BLaER1 (cell line): ENCODE results near the gene SUSD4.

Experiments used
- H3K27ac ChIP-seq: shearing (Covaris generic); formaldehyde crosslinking; 2 replicates; pipeline ENCODE4 v1.8.1; 2022
- H3K27me3 ChIP-seq: shearing (Covaris generic); formaldehyde crosslinking; 2 replicates; pipeline ENCODE4 v1.8.1; 2022
- H3K36me3 ChIP-seq: shearing (Covaris generic); formaldehyde crosslinking; 2 replicates; pipeline ENCODE4 v1.8.1; 2022
- H3K4me1 ChIP-seq: shearing (Covaris generic); formaldehyde crosslinking; 2 replicates; pipeline ENCODE4 v1.8.1; 2022
- H3K4me2 ChIP-seq: shearing (Covaris generic); formaldehyde crosslinking; 2 replicates; pipeline ENCODE4 v1.8.1; 2022
- H3K4me3 ChIP-seq: shearing (Covaris generic); formaldehyde crosslinking; 2 replicates; pipeline ENCODE4 v1.8.1; 2022
- H3K9ac ChIP-seq: shearing (Covaris generic); formaldehyde crosslinking; 2 replicates; pipeline ENCODE4 v1.8.1; 2022
- H3K9me3 ChIP-seq: shearing (Covaris generic); formaldehyde crosslinking; 2 replicates; pipeline ENCODE4 v1.8.1; 2022
- H4K20me1 ChIP-seq: shearing (Covaris generic); formaldehyde crosslinking; 2 replicates; pipeline ENCODE4 v1.8.1; 2022
- Cebpa-rat ChIP-seq: shearing (Covaris generic); IDR thresholded peaks from 2 replicates; pipeline ENCODE4 v1.8.1; 2022

Gene SUSD4

GRCh38 chr1:223209992-223210787, 153.8 kb downstream of the SUSD4 start:
- TF ChIP-seq Cebpa-rat = no peak

DNA sequence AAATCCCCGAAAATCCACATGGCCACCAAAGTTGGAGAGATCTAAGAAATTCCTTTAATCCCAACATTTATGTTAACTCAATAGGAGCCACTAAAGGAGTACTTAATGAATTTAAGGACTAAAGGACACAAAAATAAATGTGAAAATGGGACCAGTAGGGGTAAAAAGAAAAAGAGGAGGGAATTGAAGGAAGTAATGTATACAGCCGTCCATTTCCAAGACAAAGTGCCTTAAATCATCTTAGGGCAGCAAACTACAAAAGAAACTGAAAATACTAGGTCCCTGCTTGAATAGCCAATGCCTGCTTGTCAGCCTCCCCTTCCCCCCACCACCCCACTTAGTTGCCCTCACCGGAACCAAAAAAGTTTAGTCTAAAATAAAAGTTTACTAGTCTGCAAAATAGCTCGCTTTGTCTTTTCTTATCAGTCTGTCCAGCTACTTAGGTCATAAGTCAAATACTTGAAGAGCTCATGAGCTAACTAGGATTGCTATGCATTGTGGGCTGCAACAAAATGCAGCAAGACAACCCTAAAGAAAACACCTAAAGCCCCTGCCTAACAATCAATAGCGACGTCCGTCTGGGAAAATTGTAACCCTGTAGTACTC, 154.6 kb downstream of the SUSD4 start:
- H3K4me1 ChIP-seq = peaks cover 6% of the 10 kb centered on the region; the same call in 1 of the 2 replicates
- no peaks in the 10 kb centered on the region for H3K9me3 ChIP-seq
- H3K27ac ChIP-seq = no peak overlapping the region
- no peaks in the 10 kb centered on the region for H3K36me3 ChIP-seq
- no peak for TF ChIP-seq Cebpa-rat
- H4K20me1 ChIP-seq = no peaks in the 10 kb centered on the region
- H3K27me3 ChIP-seq = no peaks in the 10 kb centered on the region
- no peak overlapping the region for H3K4me3 ChIP-seq
- no peak overlapping the region for H3K4me2 ChIP-seq
- H3K9ac ChIP-seq = no peak overlapping the region

More at GRCh38 chr1:223209992-223210787, 153.8 kb downstream of the SUSD4 start:
- Histone ChIP-seq H3K9ac (no peak overlapping the region), H3K27me3 (no peaks in the 10 kb centered on the region), H3K36me3 (no peaks in the 10 kb centered on the region), H3K4me1 (peaks cover 6% of the 10 kb centered on the region; the same call in 1 of the 2 replicates), H3K4me3 (no peak overlapping the region), H3K27ac (no peak overlapping the region), H3K9me3 (no peaks in the 10 kb centered on the region), H3K4me2 (no peak overlapping the region), H4K20me1 (no peaks in the 10 kb centered on the region)

DNA sequence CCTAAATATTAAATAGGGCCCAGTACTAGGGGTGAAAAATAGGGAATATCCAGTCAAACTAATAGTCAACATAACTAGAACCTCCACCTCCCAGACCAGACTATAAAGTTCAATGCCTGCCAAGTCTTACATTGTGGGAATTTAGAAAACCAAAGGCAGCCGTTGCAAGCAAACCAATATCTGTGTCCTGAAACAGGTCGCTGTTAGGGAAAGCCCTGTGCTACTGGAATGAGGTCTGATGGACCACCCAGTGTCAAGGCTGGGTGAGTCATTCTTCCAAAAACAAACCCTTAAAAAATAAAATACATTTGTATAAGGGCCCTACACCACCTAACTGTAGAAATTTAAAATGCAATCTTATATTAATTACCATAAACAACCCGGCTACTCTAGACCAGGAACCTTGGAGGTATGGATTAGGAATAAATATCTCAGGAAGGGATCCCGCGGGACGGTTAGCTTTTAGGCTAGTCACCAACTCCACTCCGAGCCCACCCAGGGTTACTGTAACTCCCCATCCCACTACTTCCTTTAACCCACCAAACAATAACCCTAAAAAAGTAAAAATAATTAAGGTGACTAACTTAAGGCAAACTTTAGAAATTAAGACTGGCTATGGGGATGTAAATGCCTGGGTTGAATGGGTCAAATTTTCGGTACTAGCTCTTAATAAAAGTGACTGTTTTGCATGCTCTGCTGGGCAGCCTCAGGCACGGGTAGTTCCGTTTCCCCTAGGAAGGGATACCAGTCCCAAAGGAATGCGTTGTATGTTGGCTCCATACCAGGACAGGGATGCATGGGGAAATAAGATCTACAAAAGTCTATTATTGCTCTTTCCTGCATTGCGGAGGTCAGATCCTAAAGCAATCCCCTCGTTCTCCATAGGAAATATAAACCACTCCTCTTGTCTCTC, 155.6 kb downstream of the SUSD4 start:
- Histone ChIP-seq H3K36me3 (no peaks in the 10 kb centered on the region), H3K9me3 (no peaks in the 10 kb centered on the region), H3K9ac (no peak overlapping the region), H4K20me1 (no peaks in the 10 kb centered on the region), H3K27me3 (no peaks in the 10 kb centered on the region), H3K4me2 (peak overlapping the region; percentile 19), H3K27ac (no peak overlapping the region), H3K4me3 (no peak overlapping the region), H3K4me1 (peaks cover 8% of the 10 kb centered on the region; the same call in 1 of the 2 replicates)
- TF ChIP-seq Cebpa-rat = no peak

GRCh38 chr1:223207293-223208066, 156.5 kb downstream of the SUSD4 start:
- no peak overlapping the region for H3K4me2 ChIP-seq
- H3K9me3 ChIP-seq = no peaks in the 10 kb centered on the region
- H3K4me3 ChIP-seq = no peak overlapping the region
- no peaks in the 10 kb centered on the region for H3K36me3 ChIP-seq
- H3K9ac ChIP-seq = no peak overlapping the region
- H3K4me1 ChIP-seq = peaks cover 17% of the 10 kb centered on the region; the same call in 1 of the 2 replicates
- 0 out of 2 replicates have a peak, but pooled peaks have one; percentile 17 for TF ChIP-seq Cebpa-rat
- no peak overlapping the region for H3K27ac ChIP-seq
- H3K27me3 ChIP-seq = no peaks in the 10 kb centered on the region
- H4K20me1 ChIP-seq = no peaks in the 10 kb centered on the region

DNA sequence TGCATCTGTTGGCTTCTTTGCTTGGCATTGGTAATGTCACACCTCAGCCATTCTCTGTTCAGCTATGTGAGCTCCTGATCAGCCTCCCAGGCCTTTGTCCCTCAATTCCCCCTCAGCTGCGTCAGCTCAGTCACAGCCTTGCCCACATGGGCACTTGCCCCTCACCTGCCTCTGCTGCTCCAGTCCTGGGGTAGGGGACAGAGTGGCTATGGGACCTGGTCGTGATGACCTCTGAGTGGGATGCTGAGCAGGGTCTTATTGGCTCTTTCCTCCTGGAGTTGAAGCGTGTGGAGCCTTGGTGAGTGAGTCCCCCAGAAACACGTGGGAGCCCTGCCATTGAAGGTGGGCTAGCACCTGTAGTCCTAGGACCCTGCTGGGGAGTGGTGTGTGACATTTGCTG, 159.6 kb downstream of the SUSD4 start:
- Histone ChIP-seq H3K9me3 (no peaks in the 10 kb centered on the region), H3K36me3 (no peaks in the 10 kb centered on the region), H3K4me2 (no peak overlapping the region), H4K20me1 (no peaks in the 10 kb centered on the region), H3K27me3 (no peaks in the 10 kb centered on the region), H3K4me1 (peaks cover 20% of the 10 kb centered on the region; the same call in 1 of the 2 replicates), H3K27ac (no peak overlapping the region; the same call in 1 of the 2 replicates), H3K9ac (no peak overlapping the region), H3K4me3 (no peak overlapping the region)
- TF ChIP-seq Cebpa-rat = no peak

- Histone ChIP-seq H4K20me1 (no peaks in the 10 kb centered on the region), H3K36me3 (no peaks in the 10 kb centered on the region), H3K4me3 (no peak overlapping the region), H3K9me3 (no peaks in the 10 kb centered on the region), H3K27me3 (no peaks in the 10 kb centered on the region), H3K9ac (no peak overlapping the region), H3K4me1 (peaks cover 18% of the 10 kb centered on the region; the same call in 1 of the 2 replicates), H3K4me2 (peak overlapping the region; percentile 43; the same call in 1 of the 2 replicates), H3K27ac (peak overlapping the region; percentile 44)
- no peak for TF ChIP-seq Cebpa-rat
Observed at GRCh38 chr1:223203694-223204093, 160.3 kb downstream of the SUSD4 start.

- H3K27ac ChIP-seq = peak overlapping the region; percentile 44
- H3K36me3 ChIP-seq = no peaks in the 10 kb centered on the region
- H3K9me3 ChIP-seq = no peaks in the 10 kb centered on the region
- H4K20me1 ChIP-seq = no peaks in the 10 kb centered on the region
- peak overlapping the region; percentile 43 for H3K4me2 ChIP-seq
- peaks cover 14% of the 10 kb centered on the region; the same call in 1 of the 2 replicates for H3K4me1 ChIP-seq
- no peak overlapping the region for H3K9ac ChIP-seq
- TF ChIP-seq Cebpa-rat = no peak
- no peaks in the 10 kb centered on the region for H3K27me3 ChIP-seq
- no peak overlapping the region for H3K4me3 ChIP-seq
Observed at GRCh38 chr1:223203034-223203408, 161.0 kb downstream of the SUSD4 start.

- H3K4me1 ChIP-seq = peaks cover 14% of the 10 kb centered on the region; the same call in 1 of the 2 replicates
- no peaks in the 10 kb centered on the region for H3K9me3 ChIP-seq
- H3K27me3 ChIP-seq = no peaks in the 10 kb centered on the region
- peak overlapping the region; percentile 43 for H3K4me2 ChIP-seq
- no peak overlapping the region for H3K4me3 ChIP-seq
- peak overlapping the region; percentile 44 for H3K27ac ChIP-seq
- H4K20me1 ChIP-seq = no peaks in the 10 kb centered on the region
- H3K36me3 ChIP-seq = no peaks in the 10 kb centered on the region
- H3K9ac ChIP-seq = no peak overlapping the region
- no peak for TF ChIP-seq Cebpa-rat
Observed at GRCh38 chr1:223202376-223203033, 161.5 kb downstream of the SUSD4 start.
